ENCODE data around the gene HSD11B2. TPM values are rescaled to one million over a fixed set of nuclear protein-coding genes. Genes with fewer than 3 reads are reported as not detected.
A peak's percentile ranks its signal among the peaks of the same experiment; 100 is the strongest.
"Not testable (repeated sequence)": the region's sequence is repeated elsewhere in the genome, so short reads cannot be mapped to it uniquely, and the experiment has no call there.

HSD11B2 gene
- total and polyA plus RNA-seq, 2 donors (not counting 1 experiment from before 2014, with no cell fraction given) = 0.15 TPM; not detected in 1

DNA sequence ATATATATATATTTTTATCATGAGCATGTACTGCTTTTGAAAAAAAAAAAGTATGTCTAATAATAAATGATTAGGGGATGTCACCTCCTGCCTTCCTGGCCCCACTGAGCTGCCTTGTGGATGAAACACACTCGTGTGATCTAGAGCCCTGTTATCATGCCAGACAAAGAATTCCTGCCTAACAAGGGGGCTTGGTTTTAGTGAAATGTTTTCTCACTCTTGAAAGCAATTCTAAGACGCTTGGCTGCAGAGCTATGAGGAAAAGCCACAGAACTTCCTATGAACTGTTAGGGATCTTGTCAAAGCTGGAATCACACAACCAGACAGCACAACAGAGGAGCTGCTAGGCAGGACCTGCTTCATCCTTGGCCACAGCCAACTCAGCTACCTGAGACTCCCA, 18.6 kb upstream of the HSD11B2 start:
- DNase-seq (ENCODE audit: low read depth in 2 of 2) = peak in 1 of 2 donors; percentile 33

DNA sequence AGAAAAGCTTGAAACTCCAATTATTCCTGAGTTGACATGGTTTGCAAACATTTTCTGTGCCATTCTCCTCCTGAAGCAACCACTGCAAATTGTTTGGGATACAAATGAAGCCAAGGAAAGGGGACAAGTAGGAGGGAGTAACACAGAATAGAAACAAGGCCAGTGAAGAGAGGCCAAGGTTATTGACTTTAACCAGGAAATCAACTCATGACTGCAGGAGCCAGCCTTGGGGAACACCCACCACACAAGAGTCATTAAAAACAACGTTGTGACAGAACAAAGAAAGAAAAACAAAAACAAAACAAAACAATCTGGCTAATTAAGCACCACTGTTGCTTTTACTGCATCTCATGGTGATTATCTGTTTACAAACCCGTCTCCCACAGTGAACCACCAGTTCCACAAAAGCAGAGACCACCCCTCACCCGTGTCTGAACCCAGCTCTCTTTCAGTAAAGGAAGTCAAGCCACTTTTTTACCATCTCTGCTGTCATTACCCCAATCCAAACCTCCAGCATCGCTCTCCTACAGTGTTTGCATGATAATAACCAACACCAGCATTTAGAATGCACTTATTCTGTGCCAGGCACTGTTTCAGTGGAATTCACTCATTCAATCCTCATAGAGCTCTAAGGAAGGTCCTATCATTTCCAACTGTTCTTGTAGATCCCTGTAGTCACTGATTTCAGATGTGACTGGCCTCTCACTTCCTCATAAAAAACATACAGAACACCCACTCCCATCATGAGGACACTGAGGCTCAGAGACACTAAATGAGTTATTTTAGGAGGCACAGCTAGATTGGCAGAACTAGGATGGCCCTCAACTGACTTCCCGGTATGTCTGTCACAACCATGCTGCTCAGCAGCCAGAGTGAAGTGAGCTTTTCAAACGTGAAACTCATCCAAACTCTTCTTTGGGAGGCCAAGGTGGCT, 16.7 kb upstream of the HSD11B2 start:
- H3K4me3 ChIP-seq (replicated peaks in 1 of 4; ENCODE audit: control extremely low read depth in 1 of 4, insufficient read depth in 1 of 4, low read depth in 3 of 4, low read length in 4 of 4) = no peak overlapping the region
- H3K9ac ChIP-seq (ENCODE audit: insufficient read depth, low read length) = no peak overlapping the region
- H3K27me3 ChIP-seq (ENCODE audit: control insufficient read depth, insufficient read depth, low read length) = no peaks in the 10 kb centered on the region
- H3K79me2 ChIP-seq (ENCODE audit: control insufficient read depth, insufficient read depth, low read length) = no peaks in the 10 kb centered on the region
- no peak overlapping the region for H2AFZ ChIP-seq (ENCODE audit: low read length)
- no peak overlapping the region for H3K4me2 ChIP-seq (ENCODE audit: extremely low read depth, insufficient read depth, low read length)
- DNase-seq (ENCODE audit: low read depth in 2 of 2) = no peak
- TF ChIP-seq, protein P1, sequence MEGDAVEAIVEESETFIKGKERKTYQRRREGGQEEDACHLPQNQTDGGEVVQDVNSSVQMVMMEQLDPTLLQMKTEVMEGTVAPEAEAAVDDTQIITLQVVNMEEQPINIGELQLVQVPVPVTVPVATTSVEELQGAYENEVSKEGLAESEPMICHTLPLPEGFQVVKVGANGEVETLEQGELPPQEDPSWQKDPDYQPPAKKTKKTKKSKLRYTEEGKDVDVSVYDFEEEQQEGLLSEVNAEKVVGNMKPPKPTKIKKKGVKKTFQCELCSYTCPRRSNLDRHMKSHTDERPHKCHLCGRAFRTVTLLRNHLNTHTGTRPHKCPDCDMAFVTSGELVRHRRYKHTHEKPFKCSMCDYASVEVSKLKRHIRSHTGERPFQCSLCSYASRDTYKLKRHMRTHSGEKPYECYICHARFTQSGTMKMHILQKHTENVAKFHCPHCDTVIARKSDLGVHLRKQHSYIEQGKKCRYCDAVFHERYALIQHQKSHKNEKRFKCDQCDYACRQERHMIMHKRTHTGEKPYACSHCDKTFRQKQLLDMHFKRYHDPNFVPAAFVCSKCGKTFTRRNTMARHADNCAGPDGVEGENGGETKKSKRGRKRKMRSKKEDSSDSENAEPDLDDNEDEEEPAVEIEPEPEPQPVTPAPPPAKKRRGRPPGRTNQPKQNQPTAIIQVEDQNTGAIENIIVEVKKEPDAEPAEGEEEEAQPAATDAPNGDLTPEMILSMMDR (conservative IDR thresholded peaks at IDR 0.05 in 1 of 2, IDR thresholded peaks at IDR 0.05 in 1 of 2; ENCODE audit: low read depth in 1 of 2, low read length in 2 of 2) = no peak
- no peak for TF ChIP-seq EZH2 (IDR thresholded peaks at IDR 0.05; ENCODE audit: low read length, missing control alignments)
- no peaks in the 10 kb centered on the region for H3K36me3 ChIP-seq (ENCODE audit: control insufficient read depth, insufficient read depth, low read length)
- no peak overlapping the region for H3K27ac ChIP-seq (ENCODE audit: insufficient read depth, low read length)
- no peaks in the 10 kb centered on the region for H3K9me3 ChIP-seq (ENCODE audit: control insufficient read depth, insufficient read depth, low read depth, low read length)
- no peaks in the 10 kb centered on the region for H4K20me1 ChIP-seq (ENCODE audit: control insufficient read depth, extremely low read depth, insufficient read depth, low read length)
- peaks cover 2% of the 10 kb centered on the region for H3K4me1 ChIP-seq (ENCODE audit: control insufficient read depth, extremely low read depth, insufficient read depth, low read length)

More for the DNA sequence above, 18.6 kb upstream of the HSD11B2 start:
- no peak for TF ChIP-seq EZH2 (IDR thresholded peaks at IDR 0.05; ENCODE audit: low read length, missing control alignments)
- TF ChIP-seq, protein P1 (conservative IDR thresholded peaks at IDR 0.05 in 1 of 2, IDR thresholded peaks at IDR 0.05 in 1 of 2; ENCODE audit: low read depth in 1 of 2, low read length in 2 of 2) = no peak
- Histone ChIP-seq H3K36me3 (ENCODE audit: control insufficient read depth, insufficient read depth, low read length) (no peaks in the 10 kb centered on the region), H3K27me3 (ENCODE audit: control insufficient read depth, insufficient read depth, low read length) (no peaks in the 10 kb centered on the region), H4K20me1 (ENCODE audit: control insufficient read depth, extremely low read depth, insufficient read depth, low read length) (no peaks in the 10 kb centered on the region), H3K9me3 (ENCODE audit: control insufficient read depth, insufficient read depth, low read depth, low read length) (no peaks in the 10 kb centered on the region), H2AFZ (ENCODE audit: low read length) (no peak overlapping the region), H3K4me2 (ENCODE audit: extremely low read depth, insufficient read depth, low read length) (no peak overlapping the region), H3K4me1 (ENCODE audit: control insufficient read depth, extremely low read depth, insufficient read depth, low read length) (peaks cover 8% of the 10 kb centered on the region), H3K9ac (ENCODE audit: insufficient read depth, low read length) (no peak overlapping the region), H3K4me3 (replicated peaks in 1 of 4; ENCODE audit: control extremely low read depth in 1 of 4, insufficient read depth in 1 of 4, low read depth in 3 of 4, low read length in 4 of 4) (no peak overlapping the region), H3K79me2 (ENCODE audit: control insufficient read depth, insufficient read depth, low read length) (no peaks in the 10 kb centered on the region), H3K27ac (ENCODE audit: insufficient read depth, low read length) (no peak overlapping the region)

DNA sequence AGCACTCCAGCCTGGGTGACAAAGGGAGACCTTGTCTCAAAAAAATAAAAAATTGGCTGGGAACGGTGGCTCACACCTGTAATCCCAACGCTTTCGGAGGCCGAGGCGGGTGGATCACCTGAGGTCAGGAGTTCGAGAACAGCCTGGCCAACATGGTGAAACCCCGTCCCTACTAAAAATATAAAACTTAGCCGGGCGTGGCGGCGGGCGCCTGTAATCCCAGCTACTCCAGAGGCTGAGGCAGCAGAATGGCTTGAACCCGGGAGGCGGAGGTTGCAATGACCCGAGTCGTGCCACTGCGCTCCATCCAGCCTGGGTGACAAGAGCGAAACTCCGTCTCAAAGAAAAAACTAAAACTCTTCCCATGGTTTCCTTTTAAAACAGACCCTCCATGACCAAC, 15.5 kb upstream of the HSD11B2 start:
- not testable (repeated sequence) for H3K4me1 ChIP-seq (ENCODE audit: control insufficient read depth, extremely low read depth, insufficient read depth, low read length); H3K27me3 ChIP-seq (ENCODE audit: control insufficient read depth, insufficient read depth, low read length); H4K20me1 ChIP-seq (ENCODE audit: control insufficient read depth, extremely low read depth, insufficient read depth, low read length); H3K9ac ChIP-seq (ENCODE audit: insufficient read depth, low read length); H3K9me3 ChIP-seq (ENCODE audit: control insufficient read depth, insufficient read depth, low read depth, low read length); H2AFZ ChIP-seq (ENCODE audit: low read length); DNase-seq (ENCODE audit: low read depth in 2 of 2); H3K79me2 ChIP-seq (ENCODE audit: control insufficient read depth, insufficient read depth, low read length); H3K36me3 ChIP-seq (ENCODE audit: control insufficient read depth, insufficient read depth, low read length)
- Histone ChIP-seq H3K27ac (ENCODE audit: insufficient read depth, low read length) (peak overlapping the region; percentile 88), H3K4me2 (ENCODE audit: extremely low read depth, insufficient read depth, low read length) (peak overlapping the region; percentile 91), H3K4me3 (replicated peaks in 1 of 4; ENCODE audit: control extremely low read depth in 1 of 4, insufficient read depth in 1 of 4, low read depth in 3 of 4, low read length in 4 of 4) (peak overlapping the region; percentile 66 to 91 (median 72))

Measured in fibroblast of lung (primary cell).